Hepatocyte (in vitro differentiated cells): ENCODE data around the gene CACNA1C. TPM values are rescaled to one million over a fixed set of nuclear protein-coding genes. Genes with fewer than 3 reads are reported as not detected.

Experiments used
- DNase-seq: peaks from one replicate; pipeline ENCODE4 v3.0.0-alpha.2; 2016; ENCODE audit warnings: low spot score
- H2AFZ ChIP-seq: fragments of 200-600 bp; sonication (generic); 2 replicates; pipeline ENCODE4 v1.6.0; 2016; ENCODE audit warnings: antibody characterized with exemption, mild to moderate bottlenecking
- H3K27ac ChIP-seq: fragments of 200-600 bp; sonication (generic); 2 replicates; pipeline ENCODE4 v1.5.1; 2016; ENCODE audit warnings: mild to moderate bottlenecking
- H3K27me3 ChIP-seq: fragments of 200-600 bp; sonication (generic); 2 replicates; pipeline ENCODE4 v1.6.1; 2016
- H3K36me3 ChIP-seq: fragments of 200-600 bp; sonication (generic); replicated peaks from 2 replicates; pipeline ENCODE4 v1.5.1; 2016; ENCODE audit warnings: low read depth; ENCODE audit not compliant: insufficient read depth
- H3K4me1 ChIP-seq: fragments of 200-600 bp; sonication (generic); 2 replicates; pipeline ENCODE4 v1.5.1; 2016; ENCODE audit warnings: mild to moderate bottlenecking, moderate library complexity; ENCODE audit not compliant: insufficient read depth
- H3K4me2 ChIP-seq: fragments of 200-600 bp; sonication (generic); 2 replicates; pipeline ENCODE4 v1.6.0; 2016
- H3K4me3 ChIP-seq: fragments of 200-600 bp; sonication (generic); 2 replicates; pipeline ENCODE4 v1.5.1; 2016; ENCODE audit warnings: mild to moderate bottlenecking
- H3K79me2 ChIP-seq: fragments of 200-600 bp; sonication (generic); 2 replicates; pipeline ENCODE4 v1.6.0; 2017; ENCODE audit warnings: mild to moderate bottlenecking
- H3K9me2 ChIP-seq: fragments of 200-600 bp; sonication (generic); replicated peaks from 2 replicates; pipeline ENCODE4 v1.6.0; 2017; ENCODE audit warnings: mild to moderate bottlenecking; ENCODE audit not compliant: insufficient read depth
- H3K9me3 ChIP-seq: fragments of 200-600 bp; sonication (generic); 2 replicates; pipeline ENCODE4 v1.5.1; 2016; ENCODE audit warnings: low read depth, mild to moderate bottlenecking
- H4K20me1 ChIP-seq: fragments of 200-600 bp; sonication (generic); 2 replicates; pipeline ENCODE4 v1.6.0; 2016; ENCODE audit warnings: mild to moderate bottlenecking; ENCODE audit not compliant: insufficient read depth, poor library complexity, severe bottlenecking
- EZH2 ChIP-seq: fragments of 200-600 bp; sonication (generic); IDR thresholded peaks from 2 replicates; pipeline ENCODE4 v1.6.1; 2016; ENCODE audit warnings: antibody characterized with exemption, mild to moderate bottlenecking, borderline replicate concordance
- EZH2phosphoT487 ChIP-seq: fragments of 200-600 bp; sonication (generic); IDR thresholded peaks from one replicate; pipeline ENCODE4 v1.6.1; 2018; ENCODE audit warnings: antibody characterized with exemption, mild to moderate bottlenecking, low read depth, moderate library complexity; ENCODE audit not compliant: unreplicated experiment, severe bottlenecking
- WGBS: methylation state at CpG from one replicate; pipeline ENCODE4 v1.1.6; 2016; ENCODE audit warnings: low lambda C conversion rate; ENCODE audit errors: missing lambda C conversion rate; 5-methylcytosine and 5-hydroxymethylcytosine counted together
- polyA plus RNA-seq: library from polyadenylated mRNA; unstranded; fragments of >200 nt; fragmentation: Nextera tagmentation; extraction: Ambion mirVana; gene quantifications from 2 replicates; pipeline ENCODE4 v1.2.1, GENCODE V29; 2016
- total RNA-seq: library from RNA; depleted of rRNA; stranded (reverse); fragments of >200 nt; gene quantifications from 2 replicates; pipeline ENCODE4 v1.2.3, GENCODE V29; 2014
- TF ChIP-seq, protein P1 (sequence below): fragments of 200-600 bp; sonication (generic); IDR thresholded peaks from 2 replicates; pipeline ENCODE4 v1.5.1; 2016; ENCODE audit warnings: antibody characterized with exemption, mild to moderate bottlenecking; ENCODE audit not compliant: poor library complexity

CACNA1C gene
- total and polyA plus RNA-seq, 2 experiments from 2014 or later = 3.2 to 4.0 TPM

DNA sequence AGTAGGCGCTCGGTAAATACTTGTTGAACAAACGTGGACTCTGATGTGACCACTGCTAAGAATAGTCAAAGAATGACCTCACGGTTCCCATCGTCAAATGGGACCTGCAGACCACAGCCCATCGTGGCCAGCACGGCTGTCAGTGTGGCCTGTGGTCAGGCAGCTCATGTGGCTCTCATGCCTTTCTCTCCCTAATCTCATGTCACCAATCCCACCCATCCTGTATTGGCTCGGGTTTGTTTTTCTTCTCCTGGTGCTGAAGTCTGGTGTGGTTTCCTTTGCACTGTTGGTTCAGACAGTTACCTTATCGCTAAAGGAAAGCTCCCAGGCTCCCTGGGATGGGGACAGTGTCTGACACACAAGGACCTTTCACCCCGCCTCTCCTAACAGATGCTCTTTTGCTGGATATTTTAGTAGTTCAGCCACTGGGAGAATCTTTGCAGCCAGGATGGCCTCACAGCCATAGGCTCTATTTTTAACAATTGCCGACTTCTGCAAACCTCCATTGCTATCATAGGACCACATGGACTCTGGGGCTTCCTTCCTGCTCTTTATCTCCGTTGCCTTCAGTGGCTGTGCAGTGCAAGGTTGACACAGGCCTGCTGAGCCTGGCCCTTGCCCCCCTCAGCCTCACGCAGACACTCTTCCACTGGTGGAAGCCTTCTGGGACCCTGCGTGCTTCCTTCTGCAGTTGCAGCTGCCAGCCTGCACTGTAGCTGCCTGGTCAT is 448.8 kb downstream of the CACNA1C start:
- Histone ChIP-seq H3K36me3 (no peaks in the 10 kb centered on the region), H4K20me1 (no peaks in the 10 kb centered on the region), H3K9me3 (no peaks in the 10 kb centered on the region), H3K9me2 (no peaks in the 10 kb centered on the region), H2AFZ (no peak overlapping the region), H3K4me2 (no peak overlapping the region), H3K27ac (no peak overlapping the region), H3K4me3 (no peak overlapping the region), H3K4me1 (no peaks in the 10 kb centered on the region), H3K27me3 (no peaks in the 10 kb centered on the region), H3K79me2 (no peaks in the 10 kb centered on the region)
- TF ChIP-seq EZH2 (no peak), EZH2phosphoT487 (no peak)
- TF ChIP-seq, protein P1, sequence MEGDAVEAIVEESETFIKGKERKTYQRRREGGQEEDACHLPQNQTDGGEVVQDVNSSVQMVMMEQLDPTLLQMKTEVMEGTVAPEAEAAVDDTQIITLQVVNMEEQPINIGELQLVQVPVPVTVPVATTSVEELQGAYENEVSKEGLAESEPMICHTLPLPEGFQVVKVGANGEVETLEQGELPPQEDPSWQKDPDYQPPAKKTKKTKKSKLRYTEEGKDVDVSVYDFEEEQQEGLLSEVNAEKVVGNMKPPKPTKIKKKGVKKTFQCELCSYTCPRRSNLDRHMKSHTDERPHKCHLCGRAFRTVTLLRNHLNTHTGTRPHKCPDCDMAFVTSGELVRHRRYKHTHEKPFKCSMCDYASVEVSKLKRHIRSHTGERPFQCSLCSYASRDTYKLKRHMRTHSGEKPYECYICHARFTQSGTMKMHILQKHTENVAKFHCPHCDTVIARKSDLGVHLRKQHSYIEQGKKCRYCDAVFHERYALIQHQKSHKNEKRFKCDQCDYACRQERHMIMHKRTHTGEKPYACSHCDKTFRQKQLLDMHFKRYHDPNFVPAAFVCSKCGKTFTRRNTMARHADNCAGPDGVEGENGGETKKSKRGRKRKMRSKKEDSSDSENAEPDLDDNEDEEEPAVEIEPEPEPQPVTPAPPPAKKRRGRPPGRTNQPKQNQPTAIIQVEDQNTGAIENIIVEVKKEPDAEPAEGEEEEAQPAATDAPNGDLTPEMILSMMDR = no peak
- WGBS = 78% methylated on average over 14 of the region's 14 CpGs
- DNase-seq = no peak

DNA sequence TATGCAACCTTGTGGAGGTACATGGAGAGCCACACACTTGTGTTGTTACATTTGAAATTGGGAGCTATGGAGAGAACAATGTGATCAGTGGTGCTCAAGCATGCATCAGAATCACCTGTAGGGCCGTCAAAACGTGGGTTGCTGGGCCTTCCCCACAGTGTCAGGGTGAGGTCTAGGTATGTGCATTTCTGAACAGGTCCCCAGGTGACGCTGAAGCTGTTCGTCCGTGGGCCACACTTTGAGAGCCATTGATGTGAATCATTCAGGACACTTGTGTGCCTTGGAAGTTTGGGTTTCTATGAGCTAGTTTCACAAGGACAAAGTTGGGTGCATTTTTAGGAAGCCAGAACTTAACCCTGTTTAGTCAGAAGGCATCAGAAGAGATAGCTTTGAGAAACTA is 450.2 kb downstream of the CACNA1C start:
- Histone ChIP-seq H3K9me3 (no peaks in the 10 kb centered on the region), H4K20me1 (no peaks in the 10 kb centered on the region), H3K79me2 (no peaks in the 10 kb centered on the region), H2AFZ (no peak overlapping the region), H3K27me3 (no peaks in the 10 kb centered on the region), H3K4me3 (no peak overlapping the region), H3K27ac (no peak overlapping the region), H3K4me2 (no peak overlapping the region), H3K9me2 (no peaks in the 10 kb centered on the region), H3K4me1 (no peaks in the 10 kb centered on the region), H3K36me3 (no peaks in the 10 kb centered on the region)
- TF ChIP-seq EZH2phosphoT487 (no peak), EZH2 (no peak)
- TF ChIP-seq, protein P1 = no peak
- DNase-seq = no peak
- 92% methylated on average over 5 of the region's 5 CpGs for WGBS

DNA sequence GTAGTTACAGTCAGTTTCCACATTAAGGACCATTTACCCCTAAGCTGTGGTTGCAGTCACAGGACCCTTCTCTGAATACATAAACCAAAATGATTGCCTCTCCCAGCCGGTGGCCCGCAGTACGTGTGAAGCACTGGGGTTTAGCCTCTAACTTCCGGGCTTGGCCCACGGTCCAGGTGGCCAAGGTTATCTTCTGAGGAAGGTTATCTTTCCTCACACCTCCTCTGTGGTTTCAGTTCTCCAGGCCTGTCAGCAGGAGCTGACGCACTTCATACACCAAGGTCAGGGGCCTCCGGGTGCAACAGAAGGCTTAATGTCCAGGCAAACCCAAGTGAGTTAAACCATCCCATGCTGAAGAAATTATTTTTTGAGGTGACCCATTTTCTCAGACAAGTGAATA is 451.0 kb downstream of the CACNA1C start:
- TF ChIP-seq, protein P1 = no peak
- no peak overlapping the region for H3K27ac ChIP-seq
- H4K20me1 ChIP-seq = no peaks in the 10 kb centered on the region
- no peaks in the 10 kb centered on the region for H3K9me2 ChIP-seq
- WGBS = 52% methylated on average over 7 of the region's 7 CpGs
- H2AFZ ChIP-seq = no peak overlapping the region
- H3K79me2 ChIP-seq = no peaks in the 10 kb centered on the region
- no peaks in the 10 kb centered on the region for H3K27me3 ChIP-seq
- no peaks in the 10 kb centered on the region for H3K36me3 ChIP-seq
- no peak overlapping the region for H3K4me3 ChIP-seq
- H3K4me2 ChIP-seq = no peak overlapping the region
- no peaks in the 10 kb centered on the region for H3K9me3 ChIP-seq
- DNase-seq = no peak
- no peaks in the 10 kb centered on the region for H3K4me1 ChIP-seq

DNA sequence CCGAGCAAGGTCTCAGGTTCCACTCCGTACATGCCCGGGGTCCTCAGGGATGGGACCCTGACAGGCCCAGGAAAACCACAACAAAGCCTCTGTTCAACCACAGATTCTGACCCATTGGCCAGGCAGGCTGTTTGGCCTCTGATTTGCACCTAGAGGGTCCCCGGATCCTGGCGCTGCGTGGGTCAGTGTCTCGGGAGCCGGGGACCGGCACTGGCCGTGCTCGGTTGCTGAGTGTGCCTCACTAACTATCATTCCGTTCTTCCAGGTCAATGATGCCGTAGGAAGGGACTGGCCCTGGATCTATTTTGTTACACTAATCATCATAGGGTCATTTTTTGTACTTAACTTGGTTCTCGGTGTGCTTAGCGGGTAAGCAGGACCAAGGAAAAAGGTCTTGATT is 451.8 kb downstream of the CACNA1C start:
- TF ChIP-seq, protein P1 = no peak
- TF ChIP-seq EZH2 (no peak), EZH2phosphoT487 (no peak)
- H3K4me3 ChIP-seq = no peak overlapping the region
- 97% methylated on average over 15 of the region's 15 CpGs for WGBS
- H3K4me1 ChIP-seq = no peaks in the 10 kb centered on the region
- H3K27me3 ChIP-seq = no peaks in the 10 kb centered on the region
- H3K4me2 ChIP-seq = no peak overlapping the region
- no peaks in the 10 kb centered on the region for H4K20me1 ChIP-seq
- H3K9me2 ChIP-seq = no peaks in the 10 kb centered on the region
- no peak overlapping the region for H3K27ac ChIP-seq
- no peaks in the 10 kb centered on the region for H3K36me3 ChIP-seq
- H3K79me2 ChIP-seq = no peaks in the 10 kb centered on the region
- DNase-seq = no peak
- no peaks in the 10 kb centered on the region for H3K9me3 ChIP-seq
- H2AFZ ChIP-seq = no peak overlapping the region
